OCI-LY1 (cell line): ENCODE measurements around the gene PLAAT2.
"Not testable (repeated sequence)": the region's sequence is repeated elsewhere in the genome, so short reads cannot be mapped to it uniquely, and the experiment has no call there.

Source experiments
- H2AFZ ChIP-seq: fragments of 200-600 bp; sonication (generic), shearing (Covaris generic); 2 replicates; pipeline ENCODE4 v1.6.0; 2014; ENCODE audit warnings: antibody characterized with exemption, mild to moderate bottlenecking, low read length
- H3F3A ChIP-seq: fragments of 200-600 bp; sonication (generic), shearing (Covaris generic); 2 replicates; pipeline ENCODE4 v1.6.0; 2014; ENCODE audit warnings: mild to moderate bottlenecking, antibody characterized with exemption, low read length, moderate library complexity; ENCODE audit not compliant: insufficient read depth
- H3K27ac ChIP-seq: fragments of 200-600 bp; sonication (generic); 2 replicates; pipeline ENCODE4 v1.5.1; 2014; ENCODE audit warnings: low read length, mixed run types, mild to moderate bottlenecking, low read depth; ENCODE audit not compliant: poor library complexity, severe bottlenecking
- H3K27me3 ChIP-seq: fragments of 200-600 bp; sonication (generic); 2 replicates; pipeline ENCODE4 v1.6.0; 2014; ENCODE audit warnings: antibody characterized with exemption, mild to moderate bottlenecking, low read length, moderate library complexity; ENCODE audit not compliant: insufficient read depth
- H3K36me3 ChIP-seq: fragments of 200-600 bp; sonication (generic); 2 replicates; pipeline ENCODE4 v1.6.1; 2014; ENCODE audit warnings: mild to moderate bottlenecking, antibody characterized with exemption, low read length, moderate library complexity, mixed read lengths; ENCODE audit not compliant: insufficient read depth
- H3K4me1 ChIP-seq: fragments of 200-600 bp; sonication (generic); 2 replicates; pipeline ENCODE4 v1.5.1; 2014; ENCODE audit warnings: mild to moderate bottlenecking, low read length, moderate library complexity; ENCODE audit not compliant: insufficient read depth, severe bottlenecking
- H3K4me2 ChIP-seq: fragments of 200-600 bp; sonication (generic), shearing (Covaris generic); 2 replicates; pipeline ENCODE4 v1.6.1; 2014; ENCODE audit warnings: low read length
- H3K4me3 ChIP-seq: fragments of 200-600 bp; sonication (generic); 2 replicates; pipeline ENCODE4 v1.5.1; 2014; ENCODE audit warnings: low read length, low read depth, mild to moderate bottlenecking, mixed read lengths; ENCODE audit not compliant: poor library complexity, severe bottlenecking
- H3K79me2 ChIP-seq: fragments of 200-600 bp; shearing (Covaris generic); 2 replicates; pipeline ENCODE4 v1.6.1; 2016; ENCODE audit warnings: mixed run types, low read length, mixed read lengths; ENCODE audit not compliant: insufficient read depth
- H3K9ac ChIP-seq: fragments of 200-600 bp; sonication (generic), shearing (Covaris generic); 2 replicates; pipeline ENCODE4 v1.6.1; 2014; ENCODE audit warnings: mild to moderate bottlenecking, low read length, mixed read lengths
- H3K9me2 ChIP-seq: fragments of 200-600 bp; sonication (generic), shearing (Covaris generic); 2 replicates; pipeline ENCODE4 v1.6.1; 2014; ENCODE audit warnings: low read depth, mild to moderate bottlenecking, low read length, mixed read lengths
- H3K9me3 ChIP-seq: fragments of 200-600 bp; shearing (Covaris generic); 2 replicates; pipeline ENCODE4 v1.6.1; 2014; ENCODE audit warnings: low read length, mixed read lengths
- H4K20me1 ChIP-seq: fragments of 200-600 bp; sonication (generic), shearing (Covaris generic); 2 replicates; pipeline ENCODE4 v1.6.0; 2016; ENCODE audit warnings: mild to moderate bottlenecking, low read length; ENCODE audit not compliant: insufficient read depth
- CTCF ChIP-seq: fragments of 200-600 bp; sonication (generic), shearing (Covaris generic); IDR thresholded peaks from 2 replicates; pipeline ENCODE4 v1.5.1; 2017; ENCODE audit warnings: mild to moderate bottlenecking, antibody characterized with exemption, low read length, moderate library complexity, mixed read lengths
- EZH2 ChIP-seq: fragments of 200-600 bp; sonication (generic), shearing (Covaris generic); IDR thresholded peaks from 2 replicates; pipeline ENCODE4 v1.8.0; 2017; ENCODE audit warnings: borderline replicate concordance, mixed run types, mild to moderate bottlenecking, antibody characterized with exemption, low read length, moderate library complexity, mixed read lengths

Gene PLAAT2

GRCh38 chr11:63608353-63609345 is 45.5 kb upstream of the PLAAT2 start:
- Histone ChIP-seq H3K4me1 (peaks cover 2% of the 10 kb centered on the region), H3K36me3 (no peaks in the 10 kb centered on the region), H3K9ac (no peak overlapping the region), H3K79me2 (no peaks in the 10 kb centered on the region), H3K27me3 (no peaks in the 10 kb centered on the region), H3K9me3 (no peaks in the 10 kb centered on the region), H3F3A (no peaks in the 10 kb centered on the region), H3K4me3 (no peak overlapping the region), H3K27ac (no peak overlapping the region), H3K9me2 (no peaks in the 10 kb centered on the region), H2AFZ (no peak overlapping the region), H3K4me2 (no peak overlapping the region), H4K20me1 (no peaks in the 10 kb centered on the region)
- no peak for TF ChIP-seq CTCF
- TF ChIP-seq EZH2 = no peak

- H3K9me3 ChIP-seq = no peaks in the 10 kb centered on the region
- no peak overlapping the region for H3K9ac ChIP-seq
- no peak overlapping the region for H2AFZ ChIP-seq
- no peaks in the 10 kb centered on the region for H3K9me2 ChIP-seq
- H3K4me3 ChIP-seq = no peak overlapping the region
- TF ChIP-seq CTCF = no peak
- TF ChIP-seq EZH2 = no peak
- H3K4me2 ChIP-seq = no peak overlapping the region
- H3F3A ChIP-seq = no peaks in the 10 kb centered on the region
- no peaks in the 10 kb centered on the region for H3K4me1 ChIP-seq
- H3K27ac ChIP-seq = no peak overlapping the region
- no peaks in the 10 kb centered on the region for H4K20me1 ChIP-seq
- H3K27me3 ChIP-seq = no peaks in the 10 kb centered on the region
- no peaks in the 10 kb centered on the region for H3K79me2 ChIP-seq
- H3K36me3 ChIP-seq = no peaks in the 10 kb centered on the region
Observed at GRCh38 chr11:63603180-63603518, 40.0 kb upstream of the PLAAT2 start.

- not testable (repeated sequence) for H3K4me1 ChIP-seq
Observed at GRCh38 chr11:63602290-63603179, 39.4 kb upstream of the PLAAT2 start.

More at GRCh38 chr11:63602290-63603179, 39.4 kb upstream of the PLAAT2 start:
- H2AFZ ChIP-seq, H3K36me3 ChIP-seq, H3K27me3 ChIP-seq, H4K20me1 ChIP-seq, H3K4me2 ChIP-seq, H3K9me3 ChIP-seq, H3K9ac ChIP-seq, H3F3A ChIP-seq, H3K27ac ChIP-seq, H3K79me2 ChIP-seq, H3K4me3 ChIP-seq, H3K9me2 ChIP-seq: not testable (repeated sequence)
